ENCODE measurements around the gene FASTK. TPM values are rescaled to one million over a fixed set of nuclear protein-coding genes. Genes with fewer than 3 reads are reported as not detected.

The FASTK gene
- polyA plus RNA-seq, 1 experiment = 89.9 TPM

DNA sequence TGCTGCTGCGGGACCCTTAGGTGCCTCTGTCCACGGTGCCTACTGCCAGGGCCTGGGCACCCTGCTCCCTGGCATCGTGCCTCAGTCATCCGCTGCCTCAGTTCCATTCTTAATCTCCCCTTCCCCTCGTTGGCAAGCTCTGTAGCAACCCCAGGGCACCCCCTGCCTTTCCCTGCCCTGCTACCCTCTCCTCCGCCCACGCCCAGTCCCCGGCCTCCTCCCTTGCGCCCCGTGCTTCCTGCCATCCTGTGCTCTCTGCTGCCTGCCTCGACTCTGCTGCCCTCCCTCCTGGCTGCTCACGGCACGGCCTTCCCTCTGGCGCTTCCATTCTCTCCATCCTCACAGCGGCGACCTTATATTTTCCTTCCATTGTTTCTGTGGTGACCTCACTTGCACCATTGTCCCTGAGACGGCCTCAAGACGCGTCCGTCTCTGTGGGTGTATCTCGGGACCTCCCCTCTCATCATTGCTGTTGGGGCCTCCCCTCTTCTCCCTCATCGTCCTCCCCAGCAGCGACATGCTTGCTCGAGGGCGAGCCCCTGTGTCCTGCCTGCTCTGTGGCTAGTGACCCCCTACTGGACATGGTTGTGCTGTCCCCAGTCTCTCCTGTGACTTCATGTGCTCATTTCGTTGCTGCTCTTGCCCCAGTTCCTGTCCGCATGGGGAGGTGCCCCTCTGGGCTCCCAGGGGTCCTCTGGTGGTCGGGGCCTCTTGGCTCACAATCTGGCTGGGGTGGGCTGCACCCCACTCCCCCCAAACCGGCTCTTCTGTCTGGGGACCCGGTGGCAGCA, 41.0 kb upstream of the FASTK start:
- TF ChIP-seq, protein P1, sequence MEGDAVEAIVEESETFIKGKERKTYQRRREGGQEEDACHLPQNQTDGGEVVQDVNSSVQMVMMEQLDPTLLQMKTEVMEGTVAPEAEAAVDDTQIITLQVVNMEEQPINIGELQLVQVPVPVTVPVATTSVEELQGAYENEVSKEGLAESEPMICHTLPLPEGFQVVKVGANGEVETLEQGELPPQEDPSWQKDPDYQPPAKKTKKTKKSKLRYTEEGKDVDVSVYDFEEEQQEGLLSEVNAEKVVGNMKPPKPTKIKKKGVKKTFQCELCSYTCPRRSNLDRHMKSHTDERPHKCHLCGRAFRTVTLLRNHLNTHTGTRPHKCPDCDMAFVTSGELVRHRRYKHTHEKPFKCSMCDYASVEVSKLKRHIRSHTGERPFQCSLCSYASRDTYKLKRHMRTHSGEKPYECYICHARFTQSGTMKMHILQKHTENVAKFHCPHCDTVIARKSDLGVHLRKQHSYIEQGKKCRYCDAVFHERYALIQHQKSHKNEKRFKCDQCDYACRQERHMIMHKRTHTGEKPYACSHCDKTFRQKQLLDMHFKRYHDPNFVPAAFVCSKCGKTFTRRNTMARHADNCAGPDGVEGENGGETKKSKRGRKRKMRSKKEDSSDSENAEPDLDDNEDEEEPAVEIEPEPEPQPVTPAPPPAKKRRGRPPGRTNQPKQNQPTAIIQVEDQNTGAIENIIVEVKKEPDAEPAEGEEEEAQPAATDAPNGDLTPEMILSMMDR (IDR thresholded peaks at IDR 0.05; ENCODE audit: insufficient read depth, low read depth, low read length) = no peak
- CTCF ChIA-PET = interaction anchor here (0.6 kb wide), 1 partner anchor 101 kb away, joined by 3 read pairs; no protein-coding TSS in a partner anchor
- Histone ChIP-seq H3K27me3 (ENCODE audit: control insufficient read depth, insufficient read depth, low read length) (no peaks in the 10 kb centered on the region), H3K4me3 (ENCODE audit: low read depth, low read length) (no peak overlapping the region), H3K36me3 (ENCODE audit: control insufficient read depth, insufficient read depth, low read length) (peaks cover 53% of the 10 kb centered on the region)
- no peak for DNase-seq (ENCODE audit: low read depth)
- POLR2A ChIA-PET = no interaction called here

- H3K27me3 ChIP-seq (ENCODE audit: control insufficient read depth, insufficient read depth, low read length) = no peaks in the 10 kb centered on the region
- TF ChIP-seq, protein P1 (IDR thresholded peaks at IDR 0.05; ENCODE audit: insufficient read depth, low read depth, low read length) = no peak
- H3K4me3 ChIP-seq (ENCODE audit: low read depth, low read length) = no peak overlapping the region
- H3K36me3 ChIP-seq (ENCODE audit: control insufficient read depth, insufficient read depth, low read length) = peaks cover 53% of the 10 kb centered on the region
- POLR2A ChIA-PET = no interaction called here
- CTCF ChIA-PET = interaction anchor here (0.6 to 2.3 kb wide), 4 partner anchors 10 to 110 kb away, joined by 3 to 9 read pairs (median 3); no protein-coding TSS in a partner anchor
- DNase-seq (ENCODE audit: low read depth) = no peak
These were observed 40.3 kb upstream of the FASTK start for GRCh38 chr7:151120896-151121295.

- CTCF ChIA-PET = interaction anchor here (0.6 to 2.3 kb wide), 5 partner anchors 9 to 1407 kb away, joined by 3 to 9 read pairs (median 3); no protein-coding TSS in a partner anchor
- TF ChIP-seq, protein P1 (IDR thresholded peaks at IDR 0.05; ENCODE audit: insufficient read depth, low read depth, low read length) = no peak
- POLR2A ChIA-PET = no interaction called here
- H3K36me3 ChIP-seq (ENCODE audit: control insufficient read depth, insufficient read depth, low read length) = peaks cover 52% of the 10 kb centered on the region
- H3K4me3 ChIP-seq (ENCODE audit: low read depth, low read length) = no peak overlapping the region
- H3K27me3 ChIP-seq (ENCODE audit: control insufficient read depth, insufficient read depth, low read length) = no peaks in the 10 kb centered on the region
- no peak for DNase-seq (ENCODE audit: low read depth)
These were observed 39.3 kb upstream of the FASTK start for GRCh38 chr7:151119902-151120301.

- POLR2A ChIA-PET = no interaction called here
- no peak for DNase-seq (ENCODE audit: low read depth)
- Histone ChIP-seq H3K27me3 (ENCODE audit: control insufficient read depth, insufficient read depth, low read length) (no peaks in the 10 kb centered on the region), H3K4me3 (ENCODE audit: low read depth, low read length) (no peak overlapping the region), H3K36me3 (ENCODE audit: control insufficient read depth, insufficient read depth, low read length) (peaks cover 47% of the 10 kb centered on the region)
- CTCF ChIA-PET = interaction anchor here (1.4 to 2.3 kb wide), 2 partner anchors 8 to 101 kb away, joined by 4 to 9 read pairs; no protein-coding TSS in a partner anchor
- TF ChIP-seq, protein P1 (IDR thresholded peaks at IDR 0.05; ENCODE audit: insufficient read depth, low read depth, low read length) = no peak
These were observed 38.4 kb upstream of the FASTK start for GRCh38 chr7:151119055-151119415.

DNA sequence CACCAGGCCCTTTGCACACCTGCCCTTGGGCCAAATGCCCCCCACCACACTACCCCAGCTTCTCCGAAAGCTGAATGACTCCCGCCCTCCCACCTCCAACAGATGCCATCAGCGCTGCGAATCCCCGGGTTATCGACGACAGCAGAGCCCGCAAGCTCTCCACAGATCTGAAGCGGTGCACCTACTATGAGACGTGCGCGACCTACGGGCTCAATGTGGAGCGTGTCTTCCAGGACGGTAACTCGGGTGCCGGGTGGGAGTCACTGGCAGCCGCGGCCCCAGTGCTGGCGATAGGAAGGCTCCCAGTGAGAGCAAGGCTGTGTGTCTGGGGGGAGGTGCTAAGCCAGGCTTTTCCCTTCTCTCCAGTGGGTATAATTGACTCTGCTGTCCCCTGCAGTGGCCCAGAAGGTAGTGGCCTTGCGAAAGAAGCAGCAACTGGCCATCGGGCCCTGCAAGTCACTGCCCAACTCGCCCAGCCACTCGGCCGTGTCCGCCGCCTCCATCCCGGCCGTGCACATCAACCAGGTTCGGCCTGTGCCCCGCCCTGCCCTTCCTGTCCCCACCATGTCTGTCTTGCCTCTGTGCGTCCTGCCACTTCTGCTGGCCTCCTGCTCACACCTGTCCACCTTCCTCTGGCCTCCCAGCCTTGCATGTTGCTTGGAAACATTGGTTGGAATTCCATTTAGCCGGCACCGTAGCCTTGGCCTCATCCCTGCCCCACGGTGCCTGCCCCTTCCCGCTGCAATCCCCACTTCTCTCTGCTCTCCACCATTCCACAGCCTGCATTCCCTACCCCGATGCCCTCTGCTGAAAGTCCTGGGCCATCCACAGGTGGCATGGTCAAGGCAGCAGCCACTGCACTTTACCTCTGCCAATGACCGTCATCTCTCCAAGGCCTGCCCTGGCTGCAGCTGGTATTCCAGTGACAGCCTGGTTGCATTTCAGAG, 37.8 kb upstream of the FASTK start:
- POLR2A ChIA-PET = no interaction called here
- TF ChIP-seq, protein P1 (IDR thresholded peaks at IDR 0.05; ENCODE audit: insufficient read depth, low read depth, low read length) = no peak
- H3K27me3 ChIP-seq (ENCODE audit: control insufficient read depth, insufficient read depth, low read length) = no peaks in the 10 kb centered on the region
- H3K4me3 ChIP-seq (ENCODE audit: low read depth, low read length) = no peak overlapping the region
- CTCF ChIA-PET = interaction anchor here (1.1 to 2.3 kb wide), 3 partner anchors 7 to 106 kb away, joined by 3 to 9 read pairs (median 4); no protein-coding TSS in a partner anchor
- H3K36me3 ChIP-seq (ENCODE audit: control insufficient read depth, insufficient read depth, low read length) = peaks cover 43% of the 10 kb centered on the region
- DNase-seq (ENCODE audit: low read depth) = no peak
